Measurements from ENCODE around the gene U2AF2. TPM values are rescaled to one million over a fixed set of nuclear protein-coding genes. Genes with fewer than 3 reads are reported as not detected.

The U2AF2 gene
- total and polyA plus RNA-seq, 9 of the 15 experiments (the other 6 are each of a cell fraction or from before 2014, with no cell fraction given), result 3.0 to 331 (median 157) TPM

DNA sequence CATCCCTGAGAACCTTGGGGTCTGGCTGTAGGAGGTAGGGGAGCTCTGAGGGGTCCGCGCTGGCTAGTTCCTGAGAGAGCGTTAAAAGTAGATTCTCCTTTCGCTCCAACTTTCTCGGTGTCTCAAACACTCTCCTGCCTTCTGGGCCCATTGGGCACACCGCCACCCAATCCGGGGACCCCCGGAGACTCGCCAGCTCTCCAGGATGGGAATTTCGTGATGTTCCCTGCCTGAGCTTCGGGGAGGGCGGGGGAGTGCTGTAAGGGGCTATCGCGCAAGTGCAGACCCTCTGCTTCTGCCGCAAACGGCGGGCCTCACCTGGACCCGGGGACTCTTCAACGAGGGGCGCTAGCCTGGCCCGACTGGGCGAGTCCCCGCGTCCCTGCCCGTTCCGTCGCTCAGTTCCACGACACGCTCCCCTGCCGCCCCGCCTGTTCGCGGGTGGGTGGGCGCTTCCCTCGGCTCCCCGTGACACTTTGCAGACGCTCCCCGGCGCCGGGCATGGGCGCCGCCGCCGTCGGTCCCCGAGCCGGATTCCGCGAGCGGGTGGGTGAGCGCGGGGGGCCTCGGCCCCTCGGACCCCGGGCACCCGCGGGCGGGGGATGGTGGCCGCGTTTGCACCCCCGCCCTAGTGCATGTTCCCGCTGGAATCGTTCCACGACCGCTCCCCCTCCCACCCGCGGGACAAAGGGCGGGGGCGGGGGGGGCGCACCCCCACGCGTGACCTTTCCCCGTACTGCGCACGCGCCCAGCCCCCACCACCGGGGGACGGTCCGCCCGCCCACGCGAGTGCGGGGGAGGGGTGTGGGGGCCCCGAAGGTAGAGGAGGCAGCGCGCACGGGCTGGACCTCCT is 6.9 kb upstream of the U2AF2 start, which contains the start of gene CCDC106 (continued):
- TF ChIP-seq MYBL2 (IDR thresholded peaks at IDR 0.05; ENCODE audit: low read depth) (no peak), MYBL2 (CRISPR knock-in tag; IDR thresholded peaks at IDR 0.05; ENCODE audit: borderline replicate concordance) (no peak), CBX2 (IDR thresholded peaks at IDR 0.05; ENCODE audit: insufficient read depth, low read length, poor library complexity, severe bottlenecking) (no peak), DNMT1 (IDR thresholded peaks at IDR 0.05) (no peak), PBX2 (CRISPR knock-in tag; IDR thresholded peaks at IDR 0.05; ENCODE audit: low read depth) (no peak), PBX2 (tag; conservative IDR thresholded peaks at IDR 0.05; ENCODE audit: low read depth) (no peak), ZEB2 (IDR thresholded peaks at IDR 0.05) (no peak), BRD9 (IDR thresholded peaks at IDR 0.05; ENCODE audit: low read depth, partially characterized antibody) (no peak), ZNF609 (CRISPR knock-in tag; IDR thresholded peaks at IDR 0.05; ENCODE audit: borderline replicate concordance) (no peak), LCOR (CRISPR knock-in tag; IDR thresholded peaks at IDR 0.05) (no peak), RBM14 (IDR thresholded peaks at IDR 0.05; ENCODE audit: borderline replicate concordance, insufficient read depth, low read depth, low read length) (0 out of 2 replicates have a peak, but pooled peaks have one; percentile 24), SRSF9 (IDR thresholded peaks at IDR 0.05; ENCODE audit: borderline replicate concordance, low read depth, low read length) (no peak), CBX3 (IDR thresholded peaks at IDR 0.05; ENCODE audit: borderline replicate concordance in 1 of 2, low read length in 2 of 2) (no peak), FOSL1 (tag; conservative IDR thresholded peaks at IDR 0.05) (no peak), SRSF1 (IDR thresholded peaks at IDR 0.05; ENCODE audit: low read depth, low read length) (no peak), SAFB (IDR thresholded peaks at IDR 0.05; ENCODE audit: borderline replicate concordance, low read depth, low read length) (peak; percentile 100), HOXB6 (CRISPR knock-in tag; IDR thresholded peaks at IDR 0.05; ENCODE audit: borderline replicate concordance) (no peak), SMAD4 (CRISPR knock-in tag; conservative IDR thresholded peaks at IDR 0.05) (peak; percentile 57), ETS1 (conservative IDR thresholded peaks at IDR 0.05; ENCODE audit: control insufficient read depth, low read depth, low read length) (0 out of 2 replicates have a peak, but pooled peaks have one; percentile 12)

Data from K562 (cell line).